T-helper 2 cell (primary cell): ENCODE measurements around the gene ATP2C2.
A peak's percentile ranks its signal among the peaks of the same experiment; 100 is the strongest.
"Not testable (repeated sequence)": the region's sequence is repeated elsewhere in the genome, so short reads cannot be mapped to it uniquely, and the experiment has no call there.

Experiments used
- DNase-seq, 5 experiments: peaks; one replicate each; pipeline versions ENCODE4 v3.0.0 to v3.0.0-alpha.2; 2012 to 2022

ATP2C2 gene

DNA sequence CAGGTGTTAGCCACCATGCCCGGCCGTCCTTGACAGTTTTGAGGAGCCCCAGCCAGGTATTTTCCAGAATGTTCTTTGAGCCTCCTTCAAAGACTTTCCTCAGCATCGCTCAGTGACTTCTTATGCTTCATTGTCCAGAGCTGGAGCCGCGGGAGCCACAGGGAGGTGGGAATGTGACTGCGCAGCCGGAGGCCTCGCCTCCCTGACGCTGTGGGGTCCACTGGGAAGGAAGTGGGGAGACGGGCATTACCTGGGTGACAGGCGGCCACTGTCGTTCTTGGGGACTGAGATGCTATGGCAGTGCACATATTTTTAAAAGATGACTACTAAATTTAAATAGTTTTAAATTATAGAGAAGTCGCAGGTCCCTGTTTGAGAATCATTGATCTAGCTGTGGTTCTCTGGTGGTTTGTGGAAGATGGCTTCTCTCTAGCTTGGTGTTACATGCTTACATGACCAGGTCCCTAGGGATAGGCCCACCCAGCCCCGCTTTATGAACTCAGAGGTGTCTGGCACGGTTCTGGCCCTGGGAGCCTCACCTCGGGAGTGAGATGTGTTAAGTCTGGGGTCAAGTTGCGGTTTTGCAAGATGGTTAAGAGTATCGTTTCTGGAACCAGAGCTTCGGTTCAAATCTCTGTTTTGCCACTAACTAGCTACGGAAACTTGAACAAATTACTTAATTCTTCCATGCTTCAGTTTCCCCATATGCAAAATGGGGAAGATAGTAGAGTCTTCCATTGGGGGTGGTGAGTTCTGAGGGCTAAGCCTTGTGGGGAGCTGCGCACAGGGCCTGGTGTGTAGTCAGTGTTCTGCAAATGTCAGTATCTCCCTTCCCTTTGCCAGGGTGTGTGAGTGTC is 53.0 kb downstream of the ATP2C2 start:
- no peak for DNase-seq

DNA sequence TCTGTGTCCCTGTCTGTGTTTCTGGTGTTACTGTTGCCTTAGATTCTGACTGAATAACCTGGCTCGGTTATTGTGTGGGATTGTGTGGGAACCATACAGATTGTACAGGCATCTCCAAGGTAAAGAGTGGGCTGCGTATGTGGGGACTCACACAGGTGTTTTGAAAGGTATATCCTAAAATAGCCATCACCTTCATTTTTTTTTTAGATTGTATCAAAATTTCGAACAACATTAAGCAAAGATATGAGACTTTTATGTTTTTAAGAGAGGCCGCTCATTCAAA is 53.5 kb downstream of the ATP2C2 start:
- DNase-seq: no peak

DNA sequence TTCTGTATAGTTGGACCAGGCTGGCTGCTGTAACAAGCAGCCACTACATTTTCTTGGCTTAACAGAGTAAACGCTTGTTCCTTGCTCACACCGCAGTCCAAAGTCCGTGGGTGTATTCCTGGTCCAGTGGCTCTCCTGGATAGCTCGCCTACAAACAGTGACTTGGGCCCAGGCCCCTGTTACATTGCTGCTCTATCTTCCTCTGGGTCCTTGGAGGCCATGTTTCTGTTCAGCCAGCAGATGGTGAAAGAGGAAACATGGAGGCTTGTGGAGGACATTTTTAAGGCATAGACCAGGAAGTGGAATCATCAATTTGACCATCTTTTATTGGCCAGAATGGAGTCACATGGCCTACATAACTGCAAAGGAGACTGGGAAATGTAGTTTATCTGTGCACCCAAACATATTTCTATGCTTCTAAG is 55.1 kb downstream of the ATP2C2 start:
- peak in 1 of 5 experiments; percentile 58 for DNase-seq

DNA sequence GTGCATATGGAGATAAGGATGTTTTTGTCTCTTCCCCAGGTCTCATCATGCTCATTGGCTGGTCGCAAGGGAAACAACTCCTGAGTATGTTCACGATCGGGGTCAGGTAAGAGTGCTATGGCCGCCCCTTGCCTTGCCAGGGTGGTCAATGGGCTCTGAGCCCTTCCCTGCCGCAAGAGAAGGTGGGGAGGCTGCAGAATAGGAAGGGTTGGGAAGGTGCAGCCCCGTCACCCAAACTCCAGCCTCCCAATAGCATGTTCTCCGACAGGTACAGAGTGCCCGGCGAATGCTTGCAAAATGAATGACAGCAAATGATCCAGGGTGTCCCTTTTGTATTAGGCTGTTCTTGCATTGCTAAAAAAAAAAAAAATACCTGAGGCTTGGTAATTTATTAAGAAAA is 57.4 kb downstream of the ATP2C2 start:
- no peak for DNase-seq

DNA sequence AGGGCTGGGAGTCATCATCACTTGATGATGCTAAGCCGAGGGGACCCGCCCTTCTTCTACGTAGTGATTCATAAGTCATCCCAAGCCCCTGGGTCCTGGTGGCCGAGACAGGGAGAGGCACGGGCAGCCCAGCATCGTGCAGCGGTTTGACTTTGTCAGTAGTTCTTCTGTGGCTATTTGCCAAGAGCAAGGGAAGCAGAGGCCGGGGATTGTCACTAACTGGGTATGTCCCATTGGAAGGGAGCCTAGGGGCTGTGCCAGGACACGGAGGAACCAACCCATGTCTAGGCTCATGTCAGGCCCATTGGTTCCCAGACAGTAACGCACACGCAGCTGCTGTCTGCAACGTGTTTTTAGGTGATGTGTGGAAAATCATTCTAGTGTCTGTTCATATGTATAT is 58.5 kb downstream of the ATP2C2 start:
- DNase-seq: no peak

DNA sequence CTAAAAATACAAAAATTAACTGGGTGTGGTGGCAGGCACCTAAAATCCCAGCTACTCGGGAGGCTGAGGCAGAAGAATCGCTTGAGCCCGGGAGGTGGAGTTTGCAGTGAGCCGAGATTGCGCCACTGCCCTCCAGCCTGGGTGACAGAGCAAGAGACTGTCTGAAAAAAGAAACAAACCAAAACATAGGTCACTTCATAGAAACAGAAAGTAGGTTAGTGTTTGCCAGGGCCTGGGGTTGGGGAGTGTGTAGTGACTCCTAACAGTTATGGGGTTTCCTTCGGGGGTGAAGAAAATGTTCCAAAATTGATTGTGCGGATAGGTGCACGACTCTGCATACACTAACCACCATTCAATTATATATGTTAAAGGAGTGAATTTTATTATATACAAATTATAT is 59.2 kb downstream of the ATP2C2 start:
- DNase-seq: no peak

DNA sequence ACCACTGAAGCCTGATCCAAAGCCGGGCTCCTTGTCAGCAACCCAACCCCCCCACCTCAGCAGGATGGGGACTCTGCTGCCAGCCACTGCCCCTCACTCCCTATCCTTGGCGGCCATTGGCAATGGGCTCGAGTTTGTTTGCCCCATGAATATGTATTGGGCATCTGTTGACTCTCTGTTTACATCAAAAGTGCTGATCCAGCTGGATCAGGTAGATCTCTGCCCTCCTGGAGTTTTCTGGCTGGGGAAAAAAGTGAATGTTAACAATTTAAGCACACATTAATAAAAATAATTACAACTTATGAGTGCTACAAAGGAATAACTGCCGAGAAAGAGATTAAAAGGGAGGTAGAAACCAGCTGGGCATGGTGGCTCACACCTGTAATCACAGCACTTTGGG is 62.5 kb downstream of the ATP2C2 start:
- DNase-seq: no peak

DNA sequence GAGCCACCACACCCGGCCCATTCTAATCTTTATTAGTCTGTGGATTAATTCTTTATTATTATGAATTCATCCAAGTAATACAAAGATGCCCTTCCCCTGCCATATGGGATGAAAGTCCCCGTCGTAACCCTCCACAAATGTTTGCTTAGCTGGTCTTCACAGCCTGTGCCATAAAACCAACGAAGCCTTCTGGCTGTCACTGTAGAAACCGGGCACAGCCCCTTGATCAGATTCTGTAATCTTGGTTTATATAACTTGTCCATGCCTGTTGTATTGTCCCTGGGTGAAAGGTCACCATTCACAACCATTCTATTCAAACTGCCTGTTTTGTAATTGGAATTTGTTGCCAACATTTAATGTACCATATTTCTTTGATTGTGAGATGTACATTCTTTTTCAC is 66.5 kb downstream of the ATP2C2 start:
- DNase-seq: no peak

DNA sequence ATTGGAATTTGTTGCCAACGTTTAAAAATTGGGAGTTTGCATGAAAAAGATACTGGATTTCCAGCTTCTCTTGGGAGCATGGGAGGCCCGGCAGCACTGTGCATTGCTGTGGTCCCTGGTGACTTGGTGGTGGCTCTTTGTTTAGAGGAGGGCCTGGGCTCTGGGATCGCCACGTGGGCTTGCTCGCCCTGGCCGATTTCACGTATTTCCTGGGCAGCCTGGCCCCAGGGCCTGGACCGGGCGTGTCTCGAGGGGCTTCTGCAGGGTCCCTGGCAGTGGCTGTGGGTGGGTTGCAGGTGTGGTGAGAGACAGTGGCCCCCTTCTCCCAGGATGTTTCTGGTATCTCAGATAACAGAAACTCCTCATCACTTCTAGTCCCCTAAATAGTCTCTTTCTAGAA is 67.9 kb downstream of the ATP2C2 start:
- no peak for DNase-seq

DNA sequence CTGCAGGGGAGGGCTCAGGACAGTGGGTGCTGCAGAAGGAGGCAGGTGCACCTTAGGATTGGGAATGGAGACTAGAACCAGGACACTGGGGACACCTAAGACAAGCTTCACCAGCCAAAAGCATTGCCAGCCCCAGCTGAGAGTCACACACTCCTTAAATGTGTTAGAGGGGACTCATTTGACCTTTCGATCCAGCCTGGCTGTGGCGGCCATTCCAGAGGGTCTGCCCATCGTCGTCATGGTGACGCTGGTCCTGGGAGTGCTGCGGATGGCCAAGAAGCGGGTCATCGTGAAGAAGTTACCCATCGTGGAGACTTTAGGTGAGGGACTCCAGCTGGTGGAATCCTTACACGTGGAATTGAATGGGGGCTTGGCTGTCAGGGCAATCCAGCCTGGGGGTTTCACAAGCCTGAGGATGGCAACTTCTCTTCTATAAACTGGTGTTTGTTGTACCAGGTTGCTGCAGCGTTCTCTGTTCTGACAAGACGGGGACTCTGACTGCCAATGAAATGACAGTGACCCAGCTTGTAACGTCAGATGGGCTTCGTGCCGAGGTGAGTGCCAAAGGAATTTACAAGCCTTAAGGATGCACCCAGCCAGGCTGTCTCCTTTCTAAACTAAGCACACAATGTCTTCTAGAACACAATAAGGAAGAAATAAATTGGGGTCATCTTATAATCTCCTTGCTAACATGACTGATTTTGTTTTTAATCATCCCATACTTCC is 70.8 kb downstream of the ATP2C2 start:
- no peak for DNase-seq

DNA sequence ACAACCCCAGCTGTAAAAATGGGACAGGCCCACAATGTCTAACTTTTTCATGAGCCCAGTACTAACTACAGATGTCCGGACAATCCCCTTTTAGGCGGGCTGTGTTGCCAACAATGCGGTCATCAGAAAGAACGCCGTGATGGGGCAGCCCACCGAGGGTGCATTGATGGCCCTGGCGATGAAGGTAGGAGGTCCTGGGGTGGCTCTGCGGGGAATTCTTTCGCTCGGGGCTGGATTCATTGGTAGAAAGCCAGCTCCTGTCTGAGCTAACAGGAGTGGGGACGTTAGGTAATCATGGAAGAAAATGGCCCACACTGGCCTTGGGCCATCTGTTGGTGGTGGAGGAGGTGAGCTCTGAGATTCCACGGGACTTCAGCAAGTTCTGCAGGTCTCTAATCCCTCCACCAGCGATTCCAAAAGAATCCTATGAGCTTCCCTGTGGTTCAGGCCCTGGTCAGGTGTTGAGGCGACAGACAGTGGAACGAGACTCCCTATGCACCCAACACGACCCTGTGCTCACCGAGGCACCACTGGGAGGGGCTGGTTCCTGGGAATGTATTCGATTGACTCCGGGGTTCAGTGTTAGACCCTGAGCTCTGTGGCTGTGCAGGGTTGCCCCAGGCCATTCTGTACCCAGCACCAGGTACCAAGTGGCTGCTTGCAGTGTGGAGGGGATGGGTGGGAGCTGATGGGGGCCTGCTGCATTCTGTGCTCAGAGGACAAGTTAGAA is 74.2 kb downstream of the ATP2C2 start:
- no peak for DNase-seq

DNA sequence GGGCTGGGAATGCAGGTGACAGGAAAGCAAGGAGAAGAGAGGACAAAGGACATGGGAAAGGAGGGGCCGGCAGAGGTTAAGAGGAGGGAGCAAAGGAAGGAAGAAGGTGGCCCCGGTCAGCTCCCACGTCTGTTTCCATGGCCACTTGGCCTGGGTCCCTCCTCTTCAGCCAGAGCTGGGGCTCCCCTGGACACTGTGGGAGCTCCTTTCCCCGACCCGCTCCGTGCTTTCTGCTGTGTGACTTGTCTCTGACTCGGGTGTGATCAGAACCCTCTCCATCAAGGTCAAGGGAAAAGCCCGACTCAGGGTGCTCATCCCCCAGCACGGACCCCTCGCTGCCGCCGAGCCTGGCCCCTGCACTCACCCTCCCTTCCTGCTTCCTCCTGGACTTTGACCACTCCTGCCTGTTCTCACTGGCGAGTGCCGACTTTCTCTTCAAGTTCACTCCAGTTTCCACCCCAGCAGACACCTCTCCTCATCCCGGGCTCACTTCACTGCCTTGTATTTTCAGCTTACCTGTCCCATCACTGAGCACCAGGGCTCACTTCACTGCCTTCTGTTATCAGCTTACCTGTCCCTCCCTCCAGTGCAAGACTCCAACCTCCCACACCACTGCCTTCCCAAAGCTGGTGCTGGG is 74.9 kb downstream of the ATP2C2 start:
- no peak for DNase-seq

DNA sequence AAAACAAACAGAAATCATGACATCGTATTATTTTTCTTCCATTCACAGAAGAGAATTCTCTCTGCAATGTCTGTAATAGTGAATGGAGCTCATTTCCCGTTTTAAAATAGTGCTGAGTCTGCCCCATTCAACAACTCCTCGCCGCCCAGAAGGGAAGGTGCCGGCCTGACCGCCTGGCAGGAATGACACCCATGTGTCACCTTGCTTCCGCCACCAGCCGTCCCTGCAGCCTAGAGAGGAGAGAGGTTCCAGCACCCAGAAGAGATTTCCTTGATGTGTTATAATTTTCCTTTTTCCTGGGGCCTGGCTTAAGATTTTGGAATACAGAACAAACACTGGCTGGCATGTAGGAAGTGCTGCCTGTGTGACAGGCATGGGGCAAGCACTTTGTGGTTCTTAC is 76.1 kb downstream of the ATP2C2 start:
- no peak for DNase-seq

DNA sequence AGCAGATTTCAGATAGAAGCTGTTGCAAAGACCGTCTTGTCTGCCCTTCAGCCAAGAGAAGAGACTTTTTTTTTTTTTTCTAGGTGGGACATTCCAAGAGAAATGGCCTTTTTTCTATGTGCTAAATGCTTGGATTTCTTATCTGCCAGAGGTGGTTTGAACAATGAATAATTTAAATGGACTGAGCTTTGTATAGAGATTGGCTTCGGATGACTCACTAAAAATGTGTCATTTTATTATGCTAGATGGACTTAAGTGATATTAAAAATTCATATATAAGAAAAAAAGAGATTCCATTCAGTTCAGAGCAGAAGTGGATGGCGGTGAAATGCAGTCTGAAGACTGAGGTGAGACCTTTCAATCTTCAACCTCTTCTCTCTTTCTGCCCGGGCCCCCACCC is 77.7 kb downstream of the ATP2C2 start:
- no peak for DNase-seq

DNA sequence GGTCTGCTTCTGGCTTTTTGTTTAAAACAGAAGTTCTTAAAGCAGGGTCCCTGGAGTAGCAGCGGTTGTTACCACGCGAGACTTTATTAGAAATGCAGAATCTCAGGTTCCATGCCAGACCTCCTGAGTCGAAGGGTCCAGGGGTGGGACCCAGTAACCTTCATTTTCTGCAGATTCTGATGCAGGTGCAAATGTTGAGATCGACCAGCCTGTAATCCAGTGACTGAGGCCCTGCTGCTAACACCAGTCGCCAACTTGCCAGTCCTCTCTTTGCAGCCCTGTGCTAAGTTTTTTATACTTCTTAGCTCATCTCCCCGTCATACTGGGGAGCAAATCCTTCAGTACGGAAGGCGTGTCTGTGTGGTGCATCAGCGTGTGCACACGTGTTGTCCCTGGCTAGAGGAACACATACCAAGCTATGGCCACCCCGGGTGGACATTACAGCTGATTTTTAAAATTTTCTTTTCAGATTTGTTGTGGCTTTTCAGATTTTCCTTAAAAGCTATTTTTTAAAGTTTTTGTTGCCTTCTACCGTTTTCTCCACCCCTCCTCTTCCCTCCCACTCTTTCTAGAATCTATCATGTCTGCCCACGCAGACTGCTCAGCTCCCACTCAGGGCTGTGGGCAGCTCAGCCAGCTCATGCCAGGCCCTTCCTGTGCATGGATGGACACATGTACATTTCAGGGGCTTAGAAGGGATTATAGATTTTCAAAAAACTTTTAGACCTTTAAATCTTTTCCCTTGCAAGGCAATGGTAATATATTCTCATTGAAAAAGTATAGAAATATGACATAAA is 78.5 kb downstream of the ATP2C2 start:
- no peak for DNase-seq

DNA sequence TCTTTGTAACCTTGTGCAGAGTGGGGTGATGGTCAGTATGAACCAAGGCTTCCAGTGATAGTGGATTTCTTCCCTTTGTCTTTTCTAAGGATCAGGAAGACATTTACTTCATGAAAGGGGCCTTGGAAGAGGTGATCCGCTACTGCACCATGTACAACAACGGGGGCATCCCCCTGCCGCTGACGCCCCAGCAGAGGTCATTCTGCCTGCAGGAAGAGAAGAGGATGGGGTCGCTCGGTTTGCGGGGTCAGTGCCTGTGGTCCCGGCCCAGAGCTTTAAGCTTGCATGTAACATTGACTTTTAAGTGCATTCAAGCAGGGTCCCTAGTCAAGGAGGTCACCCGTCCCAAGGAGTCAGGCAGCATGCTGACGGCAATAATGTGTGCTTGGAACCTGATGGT is 80.1 kb downstream of the ATP2C2 start:
- DNase-seq: no peak

DNA sequence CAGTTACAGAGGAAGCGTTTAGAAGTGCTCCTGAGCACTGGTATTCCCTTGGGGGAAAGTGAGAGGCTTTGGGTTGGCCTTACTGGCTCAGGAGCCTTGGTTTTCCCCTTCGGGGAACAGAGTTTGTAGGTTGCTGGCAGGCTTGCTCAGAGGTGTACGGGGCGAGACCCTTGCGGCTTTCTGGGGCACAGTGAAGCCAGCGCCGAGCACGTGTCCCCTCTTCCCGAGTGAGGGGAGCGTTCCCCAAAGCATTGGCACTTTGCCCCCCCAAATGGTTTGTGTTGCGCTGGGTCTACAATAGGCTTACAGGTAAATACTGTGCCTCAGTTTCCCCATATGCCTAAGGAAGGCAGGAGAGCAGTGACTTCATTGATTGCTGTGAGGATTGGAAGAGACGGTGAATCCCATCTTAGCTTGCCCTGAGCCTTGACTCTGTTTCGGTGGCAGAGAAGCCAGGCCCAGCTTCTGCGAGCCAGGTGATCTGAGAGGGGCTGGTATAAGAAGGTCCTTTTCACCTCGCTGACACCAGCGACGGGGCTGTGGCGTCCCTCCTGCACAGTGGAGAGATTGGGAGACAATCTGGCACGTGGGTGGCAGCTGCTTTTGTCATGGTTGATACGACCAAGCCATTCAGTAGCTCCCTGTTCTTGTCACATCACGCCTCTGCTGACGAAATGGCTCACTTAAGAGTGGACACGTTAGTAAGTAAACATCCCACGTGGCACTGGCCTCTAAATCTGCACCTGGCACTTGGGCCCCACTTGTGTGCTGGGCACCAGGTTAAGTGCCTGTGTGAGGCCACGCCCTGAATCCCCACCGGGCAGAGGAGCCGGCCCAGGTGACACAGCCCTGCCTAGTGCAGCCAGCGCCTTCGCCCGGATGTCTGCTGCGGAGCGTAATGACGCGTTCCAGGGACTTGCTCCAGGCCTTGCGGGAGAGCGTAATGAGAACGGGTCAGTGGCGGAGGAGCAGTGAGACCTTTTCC is 81.1 kb downstream of the ATP2C2 start:
- DNase-seq: no peak

DNA sequence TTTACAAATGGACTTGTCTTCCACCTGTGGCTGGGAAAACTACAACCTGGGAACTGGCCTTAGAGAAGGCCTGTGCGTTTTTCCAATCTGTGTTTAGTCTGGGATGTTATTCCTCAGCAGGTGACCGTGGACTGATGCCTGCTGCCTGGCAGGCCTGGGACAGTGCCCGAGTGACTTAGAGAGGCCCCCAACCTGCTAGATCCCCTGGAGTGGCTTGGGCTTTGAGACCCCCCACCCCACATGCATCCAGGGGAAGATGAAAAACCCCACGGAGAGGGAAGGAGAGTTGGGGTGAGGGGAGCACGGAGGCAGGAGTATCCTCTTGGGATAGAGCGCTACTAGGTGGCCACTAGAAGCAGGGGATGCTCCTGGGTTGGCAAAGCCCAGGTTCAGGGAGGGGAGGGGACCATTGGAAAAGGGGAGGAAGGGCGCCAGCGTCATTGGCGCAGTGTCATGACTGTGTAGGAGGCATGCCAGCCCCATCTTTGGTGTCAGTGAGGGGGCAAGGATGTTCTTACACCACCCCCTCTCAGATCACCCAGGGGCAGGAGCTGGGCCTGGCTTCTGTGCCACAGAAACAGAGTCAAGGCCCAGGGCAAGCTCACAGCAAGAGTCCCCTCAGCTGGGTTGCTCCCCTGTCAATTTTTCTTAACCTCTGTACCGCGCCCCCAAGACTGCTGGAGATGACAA is 82.0 kb downstream of the ATP2C2 start:
- no peak for DNase-seq

DNA sequence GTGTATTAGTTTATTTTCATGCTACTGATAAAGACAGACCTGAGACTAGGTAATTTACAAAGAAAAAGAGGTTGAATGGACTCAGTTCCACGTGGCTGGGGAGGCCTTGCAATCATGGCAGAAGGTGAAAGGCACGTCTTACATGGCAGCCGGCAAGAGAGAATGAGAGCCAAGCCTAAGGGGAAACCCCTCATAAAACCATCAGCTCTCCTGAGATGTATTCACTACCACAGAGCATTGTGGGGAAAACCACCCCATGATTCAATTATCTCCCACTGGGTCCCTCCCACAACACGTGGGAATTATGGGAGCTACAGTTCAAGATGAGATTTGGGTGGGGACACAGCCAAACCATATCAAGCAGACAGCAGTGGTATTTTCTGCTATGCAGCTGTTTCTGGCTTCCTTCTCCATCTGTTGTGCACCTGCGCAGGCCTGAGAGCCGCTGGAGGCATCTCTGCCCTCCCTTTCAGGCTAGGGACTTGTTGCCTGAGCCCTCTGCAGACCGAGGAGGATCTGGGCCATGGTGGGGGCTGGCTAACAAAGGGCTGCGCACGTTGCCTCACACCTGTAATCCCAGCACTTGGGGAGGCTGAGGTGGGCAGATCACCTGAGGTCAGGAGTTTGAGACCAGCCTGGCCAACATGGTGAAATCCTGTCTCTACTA is 82.8 kb downstream of the ATP2C2 start:
- not testable (repeated sequence) for DNase-seq

DNA sequence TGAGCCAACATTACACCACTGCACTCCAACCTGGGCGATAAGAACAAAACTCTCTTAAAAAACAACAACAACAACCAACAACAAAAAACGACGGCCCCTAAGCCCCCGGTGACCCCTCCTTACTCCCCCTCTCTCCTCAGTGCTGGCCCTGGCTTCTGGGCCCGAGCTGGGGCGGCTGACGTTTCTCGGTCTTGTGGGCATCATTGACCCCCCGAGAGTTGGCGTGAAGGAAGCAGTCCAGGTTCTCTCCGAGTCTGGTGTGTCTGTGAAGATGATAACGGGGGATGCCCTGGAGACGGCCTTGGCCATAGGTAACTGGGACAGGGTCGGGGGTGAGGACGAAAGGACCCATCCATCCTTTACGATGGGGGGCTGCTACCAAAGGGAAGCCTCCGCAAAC is 83.4 kb downstream of the ATP2C2 start:
- no peak for DNase-seq
